Measurements from ENCODE around the gene MUC4.
A peak's percentile ranks its signal among the peaks of the same experiment; 100 is the strongest.

The MUC4 gene, protein sequence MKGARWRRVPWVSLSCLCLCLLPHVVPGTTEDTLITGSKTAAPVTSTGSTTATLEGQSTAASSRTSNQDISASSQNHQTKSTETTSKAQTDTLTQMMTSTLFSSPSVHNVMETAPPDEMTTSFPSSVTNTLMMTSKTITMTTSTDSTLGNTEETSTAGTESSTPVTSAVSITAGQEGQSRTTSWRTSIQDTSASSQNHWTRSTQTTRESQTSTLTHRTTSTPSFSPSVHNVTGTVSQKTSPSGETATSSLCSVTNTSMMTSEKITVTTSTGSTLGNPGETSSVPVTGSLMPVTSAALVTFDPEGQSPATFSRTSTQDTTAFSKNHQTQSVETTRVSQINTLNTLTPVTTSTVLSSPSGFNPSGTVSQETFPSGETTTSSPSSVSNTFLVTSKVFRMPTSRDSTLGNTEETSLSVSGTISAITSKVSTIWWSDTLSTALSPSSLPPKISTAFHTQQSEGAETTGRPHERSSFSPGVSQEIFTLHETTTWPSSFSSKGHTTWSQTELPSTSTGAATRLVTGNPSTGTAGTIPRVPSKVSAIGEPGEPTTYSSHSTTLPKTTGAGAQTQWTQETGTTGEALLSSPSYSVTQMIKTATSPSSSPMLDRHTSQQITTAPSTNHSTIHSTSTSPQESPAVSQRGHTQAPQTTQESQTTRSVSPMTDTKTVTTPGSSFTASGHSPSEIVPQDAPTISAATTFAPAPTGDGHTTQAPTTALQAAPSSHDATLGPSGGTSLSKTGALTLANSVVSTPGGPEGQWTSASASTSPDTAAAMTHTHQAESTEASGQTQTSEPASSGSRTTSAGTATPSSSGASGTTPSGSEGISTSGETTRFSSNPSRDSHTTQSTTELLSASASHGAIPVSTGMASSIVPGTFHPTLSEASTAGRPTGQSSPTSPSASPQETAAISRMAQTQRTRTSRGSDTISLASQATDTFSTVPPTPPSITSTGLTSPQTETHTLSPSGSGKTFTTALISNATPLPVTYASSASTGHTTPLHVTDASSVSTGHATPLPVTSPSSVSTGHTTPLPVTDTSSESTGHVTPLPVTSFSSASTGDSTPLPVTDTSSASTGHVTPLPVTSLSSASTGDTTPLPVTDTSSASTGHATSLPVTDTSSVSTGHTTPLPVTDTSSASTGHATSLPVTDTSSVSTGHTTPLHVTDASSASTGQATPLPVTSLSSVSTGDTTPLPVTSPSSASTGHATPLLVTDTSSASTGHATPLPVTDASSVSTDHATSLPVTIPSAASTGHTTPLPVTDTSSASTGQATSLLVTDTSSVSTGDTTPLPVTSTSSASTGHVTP (N-terminal part only)

DNA sequence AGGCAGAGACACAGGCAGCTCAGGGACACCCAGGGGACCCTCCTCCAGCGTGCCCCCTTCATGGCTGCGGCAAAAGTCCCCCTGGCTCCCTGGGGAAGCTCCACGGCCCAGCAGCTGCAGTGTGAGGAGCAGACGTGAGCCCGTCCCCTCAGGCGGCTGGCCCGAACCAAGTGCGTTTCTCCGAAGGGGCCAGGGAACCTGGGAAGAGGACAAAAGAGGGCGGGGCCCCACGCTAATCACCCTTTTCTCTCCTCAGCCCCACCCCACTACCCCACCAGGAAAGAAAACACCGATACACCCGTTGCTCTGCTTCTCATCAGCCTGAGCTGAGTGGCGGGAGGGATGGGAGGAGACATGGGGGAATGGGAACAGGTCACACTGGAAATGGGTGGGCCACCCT, at the start of gene MUC4:
Gene MUC4 (minus strand): TSS at position 174 of the 400 bp plus-strand sequence. CDS start 112 bp downstream, at position 62.
- no peak for DNase-seq

DNA sequence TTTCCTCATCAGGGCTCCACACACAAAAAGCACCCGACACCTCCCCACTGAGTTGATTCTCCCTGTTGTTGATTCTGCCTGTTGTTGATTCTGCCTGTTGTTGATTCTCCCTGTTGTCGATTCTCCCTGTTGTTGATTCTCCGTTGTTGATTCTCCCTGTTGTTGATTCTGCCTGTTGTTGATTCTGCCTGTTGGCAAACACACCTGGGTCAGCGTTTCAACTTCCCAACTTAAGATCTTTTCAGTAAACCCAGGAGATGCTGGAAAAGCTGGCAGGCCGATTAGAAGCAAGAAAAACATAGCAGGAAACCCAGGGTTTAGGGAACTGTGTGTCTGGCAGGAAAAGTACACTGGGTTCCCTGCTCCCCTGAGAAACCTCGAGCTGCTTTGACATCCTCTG, 48.7 kb upstream of the MUC4 start:
- no peak for DNase-seq

DNA sequence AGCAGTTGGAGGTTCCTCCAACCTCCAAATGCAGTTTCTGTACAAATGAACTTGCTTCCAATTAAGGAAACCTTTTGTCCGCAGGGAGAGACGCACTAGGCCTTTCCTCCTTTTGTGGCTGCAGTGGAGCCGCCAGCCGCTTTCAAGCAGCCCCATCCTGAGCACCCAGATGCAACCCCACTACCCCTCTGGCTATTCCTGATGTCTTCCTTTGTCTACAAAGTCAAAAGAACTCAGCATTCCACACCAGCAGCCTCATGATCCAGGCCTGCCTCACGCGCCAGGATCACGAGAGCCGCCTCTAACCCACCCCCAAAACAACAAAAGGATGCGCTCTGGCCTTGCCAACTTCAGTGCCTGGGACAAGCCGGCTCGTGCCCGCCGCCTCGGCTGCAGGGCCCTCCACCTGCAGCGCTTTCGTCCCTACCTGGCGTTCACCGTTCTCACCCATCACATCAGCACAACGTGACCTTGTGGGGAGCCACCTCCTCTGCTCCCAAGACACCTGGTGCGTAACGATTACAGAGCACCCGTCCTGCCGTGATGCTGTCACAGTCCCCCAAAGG, 48.2 kb upstream of the MUC4 start:
- no peak for DNase-seq

DNA sequence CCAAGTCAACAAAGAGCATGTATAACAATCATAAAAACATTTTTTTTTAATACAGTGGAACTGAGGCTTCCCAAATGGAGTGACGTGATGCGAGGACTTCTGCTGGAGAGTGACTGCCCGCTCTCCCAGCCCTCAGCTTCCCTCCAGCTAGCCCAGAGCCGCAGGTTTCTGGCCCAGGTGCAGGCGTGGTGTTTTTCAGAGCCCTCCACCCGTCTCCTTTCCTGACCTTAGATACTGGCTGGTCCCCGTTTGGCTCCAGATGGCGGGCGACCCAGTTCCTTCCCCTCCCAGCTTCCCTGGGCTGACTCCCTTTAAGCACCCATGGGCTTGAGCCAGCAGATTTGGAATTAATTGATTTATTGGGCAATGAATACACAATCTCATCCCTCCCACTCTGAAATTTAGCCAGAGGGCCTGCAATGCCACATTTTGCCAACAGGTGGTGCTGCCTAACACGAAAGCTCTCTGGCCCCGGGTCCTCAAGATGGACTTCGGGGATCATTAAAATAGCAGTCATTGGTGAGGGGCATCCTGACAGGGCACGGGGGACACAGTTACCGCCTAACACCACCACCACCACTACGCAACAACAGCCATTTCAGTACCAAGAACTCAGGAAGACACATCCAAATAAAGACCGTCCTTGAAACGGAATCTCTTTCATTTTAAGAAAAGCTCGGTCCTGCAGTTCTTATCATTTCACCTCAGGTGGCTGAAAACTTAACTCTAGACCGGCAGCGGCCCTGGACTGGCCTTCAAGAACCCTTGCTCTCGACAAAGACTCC, 47.5 kb upstream of the MUC4 start:
- peak; percentile 33 for DNase-seq

DNA sequence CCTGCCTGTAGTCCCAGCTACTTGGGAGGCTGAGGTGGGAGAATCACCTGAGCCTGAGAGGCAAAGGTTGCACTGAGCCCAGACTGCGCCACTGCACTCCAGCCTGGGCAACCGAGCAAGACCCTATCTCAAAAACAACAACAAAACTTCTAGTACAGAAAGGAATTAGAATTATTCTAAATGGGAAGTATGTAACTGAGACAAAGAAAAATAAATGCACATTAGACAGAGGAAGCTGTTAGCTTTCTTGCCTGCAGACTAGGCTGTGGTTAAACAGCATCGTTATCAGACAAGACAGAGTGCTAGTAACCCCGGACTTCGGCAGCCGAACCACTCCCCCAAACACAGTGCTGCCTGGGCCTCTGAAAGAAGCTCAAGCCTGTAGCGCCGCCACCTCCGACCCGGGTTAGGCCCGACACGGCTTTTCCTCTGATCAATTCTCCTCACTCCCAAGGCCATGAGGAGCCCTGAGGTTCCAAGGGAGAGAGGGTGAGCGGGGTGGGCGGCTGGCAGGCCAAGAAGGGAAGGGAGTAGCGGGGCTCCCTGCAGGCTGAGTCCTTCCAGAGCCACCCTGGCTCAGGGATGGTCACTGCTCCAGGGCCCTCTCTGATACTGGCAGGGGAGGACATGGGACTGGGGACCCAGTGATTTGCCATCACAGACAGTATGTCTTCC, 44.8 kb upstream of the MUC4 start:
- DNase-seq: no peak

DNA sequence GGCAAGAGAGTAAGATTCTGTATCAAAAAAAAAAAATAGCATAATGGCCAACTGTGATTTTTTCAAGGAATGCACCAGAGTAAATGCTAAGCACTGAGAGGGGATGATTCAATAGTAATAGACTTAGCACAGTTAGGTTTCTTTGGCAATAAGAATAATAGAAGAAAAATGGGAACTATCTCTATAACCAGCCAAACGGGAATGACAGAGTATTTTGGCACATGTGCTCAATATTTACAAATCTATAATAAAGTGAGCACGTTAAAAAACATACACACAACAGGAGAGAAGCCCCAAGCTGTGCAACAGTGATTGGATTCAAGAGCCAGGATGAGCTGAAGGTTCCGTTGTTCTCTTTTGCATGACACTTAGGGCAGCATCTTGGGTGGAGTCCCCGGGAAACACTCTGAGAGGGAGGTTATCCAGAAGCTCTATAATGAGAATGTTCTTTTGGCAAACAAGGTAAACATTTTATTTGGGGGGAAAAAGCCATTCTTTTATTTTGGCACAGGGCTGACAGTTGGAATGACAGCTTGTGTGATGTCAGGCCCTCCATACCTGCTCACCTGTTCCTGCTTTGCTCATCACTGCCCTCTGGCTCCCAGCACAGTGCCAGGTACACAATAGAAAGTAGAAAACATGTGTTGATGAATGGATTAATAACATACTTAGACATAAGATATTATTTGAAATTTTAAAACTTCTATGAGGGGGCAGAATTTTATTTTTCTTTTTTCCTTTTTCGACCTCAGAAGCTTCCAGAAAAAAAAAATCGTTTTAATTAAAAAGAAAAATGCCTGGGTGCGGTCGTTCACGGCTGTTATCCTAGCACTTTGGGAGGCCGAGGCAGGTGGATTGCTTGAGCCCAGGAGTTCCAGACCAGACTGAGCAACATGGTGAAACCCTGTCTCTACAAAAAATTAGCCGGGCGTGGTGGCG, 44.0 kb upstream of the MUC4 start:
- no peak for DNase-seq

DNA sequence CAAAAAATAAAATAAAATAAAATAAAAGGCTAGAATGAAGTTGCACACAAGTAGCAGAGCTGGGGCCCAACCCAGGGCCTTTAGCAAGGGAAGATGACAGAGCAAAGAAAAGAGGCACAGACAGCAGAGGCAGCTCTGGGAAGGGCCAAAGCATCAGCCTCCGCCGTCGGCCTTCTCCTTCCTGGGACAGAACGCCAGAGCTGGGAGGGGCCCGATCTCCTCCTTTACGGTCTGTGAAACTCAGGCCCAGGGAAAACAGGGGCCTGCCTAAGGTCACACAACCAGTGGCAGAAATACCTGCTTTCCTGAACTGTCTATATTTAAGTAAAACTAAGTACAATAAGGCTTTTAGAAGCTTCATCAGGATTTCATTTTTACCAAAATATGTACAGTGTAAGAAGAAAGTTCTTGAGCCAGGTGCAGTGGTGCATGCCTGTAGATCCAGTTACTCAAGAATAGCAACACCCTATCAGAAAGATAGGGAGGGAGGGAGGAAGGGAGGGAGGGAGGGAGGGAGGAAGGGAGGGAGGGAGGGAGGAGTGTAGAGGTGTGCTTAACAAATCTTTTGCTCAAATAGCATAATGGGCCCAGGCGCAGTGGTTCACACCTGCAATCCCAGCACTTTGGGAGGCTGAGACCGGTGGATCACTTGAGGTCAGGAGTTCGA, 43.0 kb upstream of the MUC4 start:
- DNase-seq: no peak

DNA sequence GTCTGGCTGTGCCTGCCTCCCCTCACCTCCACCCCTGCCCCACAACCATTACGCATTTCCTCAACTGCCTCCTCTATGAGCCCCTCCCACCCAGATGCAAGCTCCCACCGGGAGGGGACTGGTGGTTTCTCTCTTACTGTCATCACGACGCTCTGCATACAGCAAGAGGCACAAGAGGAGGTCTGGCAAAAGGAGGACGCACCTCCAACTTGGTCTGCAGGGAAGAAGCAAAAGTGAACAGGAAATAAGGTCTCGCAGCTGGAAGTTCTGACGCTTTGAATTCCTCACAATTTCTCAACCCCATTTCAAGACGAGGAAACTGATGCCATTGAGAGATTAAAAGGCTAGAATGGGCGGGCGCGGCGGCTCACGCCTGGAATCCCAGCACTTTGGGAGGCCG, 42.3 kb upstream of the MUC4 start:
- DNase-seq: no peak

DNA sequence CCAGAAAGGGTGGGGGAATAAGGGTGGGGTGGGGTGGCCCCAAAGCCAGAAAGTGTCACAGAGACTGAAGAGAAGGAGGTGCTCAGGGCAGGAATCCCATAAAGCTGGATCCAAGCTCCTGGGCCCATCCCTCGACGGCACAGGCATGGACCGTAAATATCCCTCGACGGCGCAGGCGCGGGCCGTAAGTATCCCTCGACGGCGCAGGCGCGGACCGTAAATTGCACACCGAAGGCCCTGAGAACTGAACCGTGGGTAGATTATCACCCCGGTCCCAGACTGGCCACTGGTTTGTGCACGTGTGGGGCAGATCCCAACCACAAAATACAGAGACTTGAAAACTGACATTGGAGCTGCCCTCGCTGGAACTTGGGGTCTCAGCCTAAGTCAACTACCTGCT, 41.3 kb upstream of the MUC4 start:
- DNase-seq: no peak

DNA sequence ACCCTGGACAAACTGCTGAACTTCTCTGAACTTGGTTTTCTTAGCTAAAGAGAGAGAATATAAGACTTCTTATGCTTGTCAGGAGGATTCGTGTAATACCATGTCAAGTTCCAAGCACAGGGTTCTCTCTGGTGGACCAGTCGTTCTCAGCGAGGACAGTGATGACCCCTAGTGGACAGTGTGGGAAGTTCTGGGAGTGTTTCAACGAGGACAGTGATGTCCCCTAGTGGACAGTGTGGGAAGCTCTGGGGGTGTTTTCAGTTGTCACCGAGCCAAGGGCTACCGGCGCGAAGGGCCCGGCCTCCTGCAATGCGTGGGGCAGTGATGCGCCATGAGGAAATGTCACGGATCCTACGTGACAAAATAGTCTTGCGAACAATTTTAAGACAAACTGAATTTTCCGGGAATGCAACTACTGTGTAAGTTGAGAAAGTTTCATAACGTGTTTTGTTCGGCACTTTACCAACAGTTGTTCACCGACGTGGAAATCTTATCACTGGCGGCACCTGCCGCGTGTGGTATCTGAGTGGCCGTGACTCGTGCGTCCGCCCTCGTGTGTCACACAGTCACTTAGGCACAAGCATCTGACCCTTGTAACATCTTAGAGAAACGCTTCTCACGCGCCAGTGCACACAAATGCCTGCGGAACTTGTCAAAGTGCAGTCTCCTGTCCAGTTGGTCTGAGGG, 39.3 kb upstream of the MUC4 start:
- peak; percentile 90 for DNase-seq

DNA sequence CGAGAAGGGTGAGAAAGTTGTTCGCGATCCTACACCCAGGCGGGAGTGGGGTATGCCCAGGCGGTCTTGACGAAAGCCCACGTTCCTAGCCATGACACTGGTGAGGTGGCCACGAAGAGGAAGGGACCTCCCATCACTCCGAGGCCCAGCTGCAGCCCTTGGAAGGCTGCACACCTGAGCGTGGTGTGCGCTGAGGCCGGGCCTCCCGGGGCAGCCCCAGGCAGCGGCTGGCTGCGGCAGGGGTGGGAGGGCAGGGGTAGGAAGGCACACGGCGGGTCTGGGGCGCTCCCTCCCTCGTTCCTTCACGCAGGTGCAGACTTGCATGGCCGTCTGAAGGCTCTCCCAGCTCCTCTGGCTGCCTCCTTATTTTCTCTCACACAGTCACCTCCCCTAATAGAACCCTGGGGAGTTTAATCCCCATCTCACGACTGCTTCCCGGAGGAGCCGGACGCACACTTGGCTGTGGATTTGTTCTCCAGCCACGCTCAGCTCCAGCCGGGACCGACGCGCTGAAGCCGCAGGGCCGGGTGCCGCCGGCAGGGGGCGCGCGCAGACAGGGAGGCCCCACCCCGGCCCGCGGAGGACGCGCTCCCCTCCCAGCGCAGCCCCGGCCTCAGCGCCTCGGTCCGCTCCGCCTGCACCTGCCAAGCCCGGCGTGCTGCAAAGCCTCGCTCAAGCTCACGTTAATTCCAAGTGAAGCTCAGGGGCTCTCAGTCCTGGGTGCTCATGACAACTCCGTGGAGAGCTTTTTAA, 37.8 kb upstream of the MUC4 start:
- DNase-seq: peak; percentile 62

DNA sequence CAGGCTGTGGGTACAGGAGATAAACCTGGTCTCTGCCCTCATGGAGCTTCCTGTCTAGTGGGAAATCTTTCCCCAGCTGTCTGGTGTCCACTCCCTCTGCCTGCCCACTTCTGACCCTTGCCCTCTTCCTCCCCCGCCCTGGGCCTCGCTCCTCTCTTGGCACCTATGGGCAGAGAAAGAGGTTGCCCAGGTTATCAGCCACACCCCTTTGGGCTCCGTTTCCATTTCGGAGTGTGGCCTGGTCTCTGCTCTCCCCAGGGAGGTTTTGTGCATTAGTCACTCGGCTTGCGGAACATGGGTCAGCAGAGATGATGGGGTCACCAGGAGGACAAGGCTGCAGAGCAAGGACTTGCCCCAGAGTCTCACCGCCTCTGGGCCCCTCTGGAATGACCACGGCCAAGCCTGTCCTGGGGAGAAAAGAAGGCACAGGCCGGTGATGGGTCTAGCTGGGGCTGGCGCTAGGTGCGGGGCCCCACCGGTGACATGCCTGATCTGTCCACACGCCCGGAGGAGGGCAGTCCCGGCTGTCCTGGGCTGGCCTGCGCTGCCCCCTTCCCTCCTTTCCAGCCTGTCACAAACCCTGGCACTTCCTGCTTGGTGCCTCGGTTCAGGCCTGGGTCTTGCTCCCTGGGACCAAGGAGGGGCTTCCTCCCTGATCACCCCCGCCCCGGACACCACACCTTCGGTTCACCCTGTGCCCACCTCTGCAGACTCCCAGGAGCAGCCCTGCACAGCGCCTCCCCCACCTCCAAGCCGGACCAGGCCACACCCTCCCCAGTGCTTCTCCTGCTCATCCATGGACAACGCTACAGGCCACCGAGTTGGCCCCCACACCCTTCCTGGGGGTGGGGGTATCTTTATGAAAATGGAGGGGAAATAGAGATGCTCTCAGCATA, 35.6 kb upstream of the MUC4 start:
- no peak for DNase-seq

DNA sequence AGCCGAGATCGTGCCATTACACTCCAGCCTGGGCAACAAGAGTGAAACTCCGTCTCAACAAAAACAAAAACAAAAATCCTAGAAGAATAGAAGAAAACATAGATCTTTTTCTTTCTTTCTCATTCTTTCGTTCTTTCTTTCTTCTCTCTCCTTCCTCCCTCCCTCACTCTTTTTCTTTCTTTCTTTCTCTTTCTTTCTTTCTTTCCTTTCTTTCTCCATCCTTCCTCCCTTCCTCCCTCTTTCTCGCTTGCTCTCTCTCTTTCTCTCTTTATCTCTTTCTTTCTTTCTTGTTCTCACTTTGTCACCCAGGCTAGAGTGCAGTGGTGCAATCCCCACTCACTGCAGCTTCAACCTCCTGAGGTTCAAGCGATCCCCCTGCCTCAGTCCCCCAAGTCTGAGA, 33.8 kb upstream of the MUC4 start:
- no peak for DNase-seq

DNA sequence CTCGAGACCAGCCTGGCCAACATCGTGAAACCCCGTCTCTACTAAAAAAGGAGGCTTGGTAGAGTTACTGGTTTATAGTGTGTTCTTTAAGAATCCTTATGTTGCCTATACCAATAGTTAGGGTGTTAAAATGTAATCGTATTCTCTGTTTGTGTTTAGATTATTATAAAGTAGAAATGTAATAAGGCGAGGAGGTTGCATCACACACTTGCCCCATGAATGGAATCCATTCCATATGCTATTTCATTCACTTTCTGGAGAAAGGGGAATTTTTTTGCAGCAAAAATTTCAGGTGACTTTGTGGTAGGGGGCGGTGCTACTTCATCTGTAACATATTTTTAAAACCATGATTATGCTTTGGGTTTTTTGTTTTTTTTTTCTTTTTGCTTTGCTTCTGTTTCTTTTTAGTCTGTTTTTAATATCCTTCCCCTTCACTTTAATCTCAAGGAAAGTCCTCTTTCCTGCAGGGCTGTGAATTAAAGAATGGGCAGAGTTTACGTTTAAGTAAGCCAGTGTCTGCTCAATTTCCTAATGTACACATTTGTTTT, 33.0 kb upstream of the MUC4 start:
- no peak for DNase-seq

DNA sequence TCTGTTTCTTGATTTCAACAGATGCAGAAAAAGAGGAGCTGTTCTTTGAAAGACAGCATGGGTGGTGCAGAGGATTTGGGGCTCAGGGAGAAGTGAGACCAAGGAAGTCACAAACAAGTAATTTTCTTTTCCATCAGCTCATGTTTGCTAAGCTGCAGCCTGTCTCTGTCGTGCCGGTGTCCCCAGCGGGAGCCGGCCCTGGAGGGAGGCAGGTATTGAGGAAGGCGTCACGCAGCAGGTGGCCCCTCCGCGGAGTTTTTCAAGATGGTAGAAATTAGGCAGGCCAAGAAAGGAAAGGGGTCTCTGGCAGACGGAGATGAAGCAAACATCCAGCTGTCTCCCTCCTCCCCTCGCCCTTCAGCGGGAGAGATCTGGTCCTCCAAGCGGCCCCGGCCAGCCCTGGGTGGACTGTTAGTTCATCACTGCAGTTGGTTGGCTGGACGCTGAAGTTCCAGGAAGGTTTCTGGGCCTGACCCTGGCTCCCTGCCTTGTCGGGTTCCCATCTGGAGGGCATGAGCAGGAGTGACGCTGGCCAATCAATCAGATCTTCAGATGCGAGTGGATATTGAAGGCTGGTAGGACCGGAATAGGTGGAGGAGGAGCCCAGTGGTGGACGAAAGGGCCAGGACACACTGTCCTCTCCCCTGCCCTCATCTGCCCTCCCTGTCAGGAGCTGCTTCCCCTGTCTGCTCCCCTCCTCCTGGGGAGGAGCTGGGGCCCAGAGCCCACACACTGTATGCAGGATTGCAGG, 27.7 kb upstream of the MUC4 start:
- DNase-seq: no peak

DNA sequence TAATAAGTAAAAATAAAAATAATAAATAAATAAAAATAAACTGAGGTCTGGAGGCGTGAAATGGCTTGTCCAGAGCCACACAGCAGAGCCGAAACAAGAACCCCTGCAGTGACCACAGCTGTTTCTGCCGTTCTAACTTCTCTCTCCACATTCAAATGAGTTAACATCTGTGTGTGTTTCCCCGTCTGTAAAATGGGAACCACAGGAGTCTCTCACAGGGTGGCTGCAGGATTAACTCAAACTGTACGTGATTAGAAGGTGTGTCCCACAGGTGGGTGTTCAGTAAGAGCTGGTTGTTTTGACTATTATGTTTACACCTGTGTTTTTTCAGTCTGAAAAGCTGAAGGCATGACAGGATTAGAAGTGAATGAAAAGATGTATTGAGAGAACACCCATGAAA, 27.0 kb upstream of the MUC4 start:
- no peak for DNase-seq

Data from NCI-H526 treated with DMSO at 0.1 percent for 48 hours (cell line).